Measurements from ENCODE around the gene PDHX.

PDHX gene

DNA sequence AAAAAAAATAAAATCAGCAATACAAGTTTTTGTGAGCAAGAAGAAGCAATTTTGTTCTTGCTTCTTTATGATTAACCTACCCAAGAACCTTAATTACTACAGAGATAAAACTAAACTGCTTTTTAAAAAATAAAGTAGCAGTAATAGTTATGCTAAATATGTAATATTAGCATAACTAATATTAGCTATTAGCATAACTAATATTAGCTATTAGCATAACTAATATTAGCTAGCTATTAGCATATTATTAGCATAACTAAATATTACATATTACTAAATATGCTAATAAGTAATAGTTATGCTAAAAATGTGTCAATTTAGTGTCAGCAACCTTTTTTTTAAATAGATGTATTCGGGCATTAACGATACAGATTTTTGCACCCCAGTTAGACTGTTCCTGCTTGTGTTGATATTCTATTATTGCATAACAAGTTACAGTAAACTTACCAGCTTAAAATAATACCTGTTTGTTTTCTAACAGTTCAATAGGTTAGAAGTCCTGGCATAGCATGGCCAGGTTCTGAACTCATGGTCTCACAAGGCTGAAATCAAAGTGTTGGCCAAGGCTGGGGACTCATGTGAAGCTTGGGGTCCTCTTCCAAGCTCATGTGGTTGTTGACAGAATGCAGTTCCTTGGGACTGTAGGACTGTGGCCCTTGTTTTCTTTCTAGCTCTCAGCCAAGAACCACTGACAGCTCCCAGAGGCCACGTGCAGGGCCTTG lies 48.4 kb downstream of the PDHX start:
- Histone ChIP-seq H3K4me3 (ENCODE audit: severe bottlenecking) (no peak overlapping the region), H3K36me3 (ENCODE audit: low read depth) (peaks cover 44% of the 10 kb centered on the region), H3K4me1 (ENCODE audit: insufficient read depth, poor library complexity, severe bottlenecking) (no peaks in the 10 kb centered on the region), H3K27ac (ENCODE audit: poor library complexity, severe bottlenecking) (no peak overlapping the region), H3K9me3 (ENCODE audit: severe bottlenecking) (no peaks in the 10 kb centered on the region), H3K27me3 (ENCODE audit: insufficient read depth, poor library complexity, severe bottlenecking) (no peaks in the 10 kb centered on the region)
- ATAC-seq (ENCODE audit: low read depth) (no peak), DNase-seq (ENCODE audit: low spot score) (no peak)
- TF ChIP-seq, protein P1, sequence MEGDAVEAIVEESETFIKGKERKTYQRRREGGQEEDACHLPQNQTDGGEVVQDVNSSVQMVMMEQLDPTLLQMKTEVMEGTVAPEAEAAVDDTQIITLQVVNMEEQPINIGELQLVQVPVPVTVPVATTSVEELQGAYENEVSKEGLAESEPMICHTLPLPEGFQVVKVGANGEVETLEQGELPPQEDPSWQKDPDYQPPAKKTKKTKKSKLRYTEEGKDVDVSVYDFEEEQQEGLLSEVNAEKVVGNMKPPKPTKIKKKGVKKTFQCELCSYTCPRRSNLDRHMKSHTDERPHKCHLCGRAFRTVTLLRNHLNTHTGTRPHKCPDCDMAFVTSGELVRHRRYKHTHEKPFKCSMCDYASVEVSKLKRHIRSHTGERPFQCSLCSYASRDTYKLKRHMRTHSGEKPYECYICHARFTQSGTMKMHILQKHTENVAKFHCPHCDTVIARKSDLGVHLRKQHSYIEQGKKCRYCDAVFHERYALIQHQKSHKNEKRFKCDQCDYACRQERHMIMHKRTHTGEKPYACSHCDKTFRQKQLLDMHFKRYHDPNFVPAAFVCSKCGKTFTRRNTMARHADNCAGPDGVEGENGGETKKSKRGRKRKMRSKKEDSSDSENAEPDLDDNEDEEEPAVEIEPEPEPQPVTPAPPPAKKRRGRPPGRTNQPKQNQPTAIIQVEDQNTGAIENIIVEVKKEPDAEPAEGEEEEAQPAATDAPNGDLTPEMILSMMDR (IDR thresholded peaks at IDR 0.05; ENCODE audit: poor library complexity, severe bottlenecking): no peak

DNA sequence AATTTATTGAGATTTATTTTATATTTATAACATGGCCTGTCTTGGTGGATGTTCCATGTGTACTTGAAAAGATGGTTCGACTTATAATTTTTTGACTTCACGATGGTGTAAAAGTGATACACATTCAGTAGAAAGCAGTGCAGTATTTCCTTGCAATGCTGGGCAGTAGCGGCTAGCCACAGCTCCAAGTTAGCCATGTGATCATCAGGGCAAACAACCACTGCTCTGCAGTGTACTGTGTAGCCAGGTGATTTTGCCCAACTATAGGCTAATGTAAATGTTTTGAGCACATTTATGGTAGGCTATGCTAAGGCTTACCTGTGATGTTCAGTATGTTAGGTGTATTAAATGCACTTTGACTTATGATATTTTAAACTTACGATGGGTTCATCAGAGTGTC lies 52.4 kb downstream of the PDHX start:
- no peak overlapping the region for H3K4me3 ChIP-seq (ENCODE audit: severe bottlenecking)
- peaks cover 59% of the 10 kb centered on the region for H3K36me3 ChIP-seq (ENCODE audit: low read depth)
- no peak for DNase-seq (ENCODE audit: low spot score)
- no peak for ATAC-seq (ENCODE audit: low read depth)
- H3K9me3 ChIP-seq (ENCODE audit: severe bottlenecking): no peaks in the 10 kb centered on the region
- TF ChIP-seq, protein P1 (IDR thresholded peaks at IDR 0.05; ENCODE audit: poor library complexity, severe bottlenecking): no peak
- H3K27ac ChIP-seq (ENCODE audit: poor library complexity, severe bottlenecking): no peak overlapping the region
- no peaks in the 10 kb centered on the region for H3K27me3 ChIP-seq (ENCODE audit: insufficient read depth, poor library complexity, severe bottlenecking)
- H3K4me1 ChIP-seq (ENCODE audit: insufficient read depth, poor library complexity, severe bottlenecking): no peaks in the 10 kb centered on the region

DNA sequence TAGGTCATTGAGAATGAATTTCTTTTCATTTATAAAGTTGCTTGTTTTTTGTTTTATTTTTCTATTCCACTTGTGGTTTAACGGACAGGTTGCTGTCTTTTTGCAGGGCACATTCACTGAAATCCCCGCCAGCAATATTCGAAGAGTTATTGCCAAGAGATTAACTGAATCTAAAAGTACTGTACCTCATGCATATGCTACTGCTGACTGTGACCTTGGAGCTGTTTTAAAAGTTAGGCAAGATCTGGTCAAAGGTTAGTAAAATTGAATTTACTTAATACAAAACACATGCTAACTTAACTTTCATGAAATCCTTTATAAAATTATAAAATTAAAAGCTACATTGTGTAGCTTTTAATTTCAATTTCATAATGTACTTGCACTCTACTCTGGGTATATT lies 53.6 kb downstream of the PDHX start:
- Histone ChIP-seq H3K4me3 (ENCODE audit: severe bottlenecking) (no peak overlapping the region), H3K36me3 (ENCODE audit: low read depth) (peaks cover 66% of the 10 kb centered on the region), H3K27ac (ENCODE audit: poor library complexity, severe bottlenecking) (no peak overlapping the region), H3K4me1 (ENCODE audit: insufficient read depth, poor library complexity, severe bottlenecking) (peaks cover 1% of the 10 kb centered on the region), H3K9me3 (ENCODE audit: severe bottlenecking) (no peaks in the 10 kb centered on the region), H3K27me3 (ENCODE audit: insufficient read depth, poor library complexity, severe bottlenecking) (no peaks in the 10 kb centered on the region)
- no peak for ATAC-seq (ENCODE audit: low read depth)
- no peak for DNase-seq (ENCODE audit: low spot score)
- TF ChIP-seq, protein P1 (IDR thresholded peaks at IDR 0.05; ENCODE audit: poor library complexity, severe bottlenecking): no peak

DNA sequence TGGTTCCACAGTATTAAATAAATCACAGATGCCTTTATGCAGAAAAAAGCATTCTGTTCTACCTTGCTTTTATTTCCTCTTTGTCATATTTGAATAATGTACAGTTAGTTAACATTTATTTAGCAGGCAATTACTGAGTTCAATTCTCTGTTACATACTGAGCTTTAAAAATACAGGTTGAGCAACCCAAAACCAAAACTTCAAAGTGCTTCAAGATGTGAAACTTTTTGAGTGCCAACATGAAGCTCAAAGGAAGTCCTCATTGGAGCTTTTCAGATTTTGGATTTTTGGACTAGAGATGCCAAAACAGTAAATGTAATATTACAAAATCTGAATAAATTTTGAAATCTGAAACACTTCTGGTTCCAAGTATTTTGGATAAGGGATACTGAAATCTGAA lies 54.1 kb downstream of the PDHX start:
- no peaks in the 10 kb centered on the region for H3K9me3 ChIP-seq (ENCODE audit: severe bottlenecking)
- H3K4me1 ChIP-seq (ENCODE audit: insufficient read depth, poor library complexity, severe bottlenecking): peaks cover 6% of the 10 kb centered on the region
- ATAC-seq (ENCODE audit: low read depth): no peak
- H3K27me3 ChIP-seq (ENCODE audit: insufficient read depth, poor library complexity, severe bottlenecking): no peaks in the 10 kb centered on the region
- DNase-seq (ENCODE audit: low spot score): no peak
- H3K27ac ChIP-seq (ENCODE audit: poor library complexity, severe bottlenecking): no peak overlapping the region
- peaks cover 66% of the 10 kb centered on the region for H3K36me3 ChIP-seq (ENCODE audit: low read depth)
- no peak overlapping the region for H3K4me3 ChIP-seq (ENCODE audit: severe bottlenecking)
- TF ChIP-seq, protein P1 (IDR thresholded peaks at IDR 0.05; ENCODE audit: poor library complexity, severe bottlenecking): no peak

DNA sequence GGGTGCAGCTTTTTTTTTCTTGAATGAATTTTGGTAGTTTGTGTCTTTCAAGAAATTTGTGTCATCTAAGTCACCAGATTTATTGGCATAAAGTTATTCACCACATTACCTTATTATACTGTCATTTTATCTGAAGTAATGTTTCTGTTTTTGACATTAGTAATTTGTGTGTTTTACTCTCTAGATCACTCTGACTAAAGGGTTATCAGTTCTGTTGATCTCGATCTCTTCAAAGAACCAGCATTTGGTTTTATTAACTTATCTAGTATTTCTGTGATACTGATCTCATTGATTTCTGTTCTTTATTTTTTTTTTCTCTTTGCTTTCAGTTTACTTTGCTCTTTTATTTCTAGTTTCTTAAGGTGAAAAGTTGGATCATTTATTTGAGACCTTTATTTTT lies 55.5 kb downstream of the PDHX start:
- peaks cover 20% of the 10 kb centered on the region for H3K4me1 ChIP-seq (ENCODE audit: insufficient read depth, poor library complexity, severe bottlenecking)
- peaks cover 56% of the 10 kb centered on the region for H3K36me3 ChIP-seq (ENCODE audit: low read depth)

More for the DNA sequence above, 55.5 kb downstream of the PDHX start:
- H3K27ac ChIP-seq (ENCODE audit: poor library complexity, severe bottlenecking): no peak overlapping the region
- ATAC-seq (ENCODE audit: low read depth): no peak
- TF ChIP-seq, protein P1 (IDR thresholded peaks at IDR 0.05; ENCODE audit: poor library complexity, severe bottlenecking): no peak
- no peaks in the 10 kb centered on the region for H3K9me3 ChIP-seq (ENCODE audit: severe bottlenecking)
- DNase-seq (ENCODE audit: low spot score): no peak
- H3K4me3 ChIP-seq (ENCODE audit: severe bottlenecking): no peak overlapping the region
- no peaks in the 10 kb centered on the region for H3K27me3 ChIP-seq (ENCODE audit: insufficient read depth, poor library complexity, severe bottlenecking)

Measured in RWPE2 (cell line).